AG09309 (cell line): Measurements from ENCODE around the gene MYH8.
A peak's percentile ranks its signal among the peaks of the same experiment; 100 is the strongest.

Experiments
- DNase-seq: peaks from one replicate; pipeline ENCODE4 v3.0.0-alpha.2; 2010; ENCODE audit warnings: low read depth
- H3K4me3 ChIP-seq: 2 replicates; pipeline ENCODE4 v1.5.1; 2011; ENCODE audit warnings: mild to moderate bottlenecking, low read depth, low read length, moderate library complexity; ENCODE audit not compliant: control insufficient read depth
- TF ChIP-seq, protein P1 (sequence below): IDR thresholded peaks from 2 replicates; pipeline ENCODE4 v1.5.1; 2011; ENCODE audit warnings: mild to moderate bottlenecking, low read depth, low read length, inconsistent platforms; ENCODE audit not compliant: insufficient read depth, control insufficient read depth; ENCODE audit errors: missing control alignments

MYH8 gene

DNA sequence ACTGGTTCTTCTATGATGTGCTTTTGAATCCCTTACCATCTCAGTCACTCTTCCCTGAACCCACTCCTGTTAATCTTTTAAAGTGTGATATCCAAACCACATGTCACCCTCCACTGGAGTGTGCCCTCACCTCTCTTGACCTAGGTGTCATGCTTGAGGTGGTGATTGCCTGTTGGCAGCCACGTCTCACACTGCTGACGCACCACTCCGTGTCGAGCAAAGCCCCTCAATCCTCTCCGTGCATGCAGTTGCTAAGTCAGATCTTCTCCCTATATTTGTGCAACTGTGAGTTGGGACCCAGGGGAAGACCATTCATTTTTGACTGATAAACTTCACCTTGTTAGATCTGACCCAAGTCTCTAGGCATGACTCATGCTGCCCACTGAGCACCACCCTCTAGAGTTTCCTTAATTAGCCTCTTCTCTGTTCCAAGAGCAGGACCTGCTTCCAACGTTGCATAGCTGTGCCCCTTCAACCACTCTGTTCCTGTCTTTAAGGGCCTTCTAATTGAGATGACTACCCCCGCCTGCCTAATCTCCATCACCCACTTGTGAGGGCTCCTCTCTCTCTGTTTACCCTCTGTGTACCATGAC, 51.6 kb downstream of the MYH8 start:
- no peak for DNase-seq
- H3K4me3 ChIP-seq: no peak overlapping the region
- TF ChIP-seq, protein P1, sequence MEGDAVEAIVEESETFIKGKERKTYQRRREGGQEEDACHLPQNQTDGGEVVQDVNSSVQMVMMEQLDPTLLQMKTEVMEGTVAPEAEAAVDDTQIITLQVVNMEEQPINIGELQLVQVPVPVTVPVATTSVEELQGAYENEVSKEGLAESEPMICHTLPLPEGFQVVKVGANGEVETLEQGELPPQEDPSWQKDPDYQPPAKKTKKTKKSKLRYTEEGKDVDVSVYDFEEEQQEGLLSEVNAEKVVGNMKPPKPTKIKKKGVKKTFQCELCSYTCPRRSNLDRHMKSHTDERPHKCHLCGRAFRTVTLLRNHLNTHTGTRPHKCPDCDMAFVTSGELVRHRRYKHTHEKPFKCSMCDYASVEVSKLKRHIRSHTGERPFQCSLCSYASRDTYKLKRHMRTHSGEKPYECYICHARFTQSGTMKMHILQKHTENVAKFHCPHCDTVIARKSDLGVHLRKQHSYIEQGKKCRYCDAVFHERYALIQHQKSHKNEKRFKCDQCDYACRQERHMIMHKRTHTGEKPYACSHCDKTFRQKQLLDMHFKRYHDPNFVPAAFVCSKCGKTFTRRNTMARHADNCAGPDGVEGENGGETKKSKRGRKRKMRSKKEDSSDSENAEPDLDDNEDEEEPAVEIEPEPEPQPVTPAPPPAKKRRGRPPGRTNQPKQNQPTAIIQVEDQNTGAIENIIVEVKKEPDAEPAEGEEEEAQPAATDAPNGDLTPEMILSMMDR: no peak

DNA sequence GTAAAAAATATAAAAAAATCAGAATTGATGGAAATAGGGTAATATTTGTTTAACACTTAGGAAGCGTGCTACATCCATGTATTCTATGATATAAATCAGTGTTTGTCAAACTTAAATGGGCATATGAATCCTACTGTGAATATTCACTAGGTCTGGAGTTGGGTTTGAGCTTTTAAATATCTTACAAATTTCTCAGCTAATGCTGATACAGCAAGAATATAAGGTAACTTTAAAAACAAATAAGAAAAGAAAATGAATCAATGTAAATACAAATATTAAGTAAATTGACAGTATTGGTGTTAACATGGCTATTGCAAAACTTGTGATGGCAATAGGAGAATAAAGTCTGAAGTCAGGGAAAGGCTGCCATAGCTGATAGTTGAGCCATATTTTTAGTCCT, 52.5 kb downstream of the MYH8 start:
- TF ChIP-seq, protein P1: no peak
- H3K4me3 ChIP-seq: no peak overlapping the region
- DNase-seq: no peak

DNA sequence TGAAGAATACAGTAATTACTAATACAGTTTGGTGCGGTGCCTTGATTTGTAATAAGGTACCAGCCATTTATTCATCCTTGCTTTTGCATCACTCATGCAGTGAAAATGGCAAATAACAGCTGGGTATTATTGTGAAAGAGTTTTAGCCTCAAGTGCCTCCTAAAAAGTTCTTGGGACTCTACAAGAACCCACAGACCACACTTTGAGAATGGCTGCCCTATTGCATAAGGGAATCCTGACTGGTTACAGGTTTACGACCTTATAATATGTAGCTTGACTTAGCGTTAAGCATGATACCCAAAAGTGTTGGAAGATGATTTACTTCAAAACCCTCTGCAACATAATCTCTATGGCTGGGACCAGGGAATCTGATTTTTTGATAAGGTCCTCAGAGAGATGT, 53.2 kb downstream of the MYH8 start:
- TF ChIP-seq, protein P1: no peak
- no peak overlapping the region for H3K4me3 ChIP-seq
- no peak for DNase-seq

DNA sequence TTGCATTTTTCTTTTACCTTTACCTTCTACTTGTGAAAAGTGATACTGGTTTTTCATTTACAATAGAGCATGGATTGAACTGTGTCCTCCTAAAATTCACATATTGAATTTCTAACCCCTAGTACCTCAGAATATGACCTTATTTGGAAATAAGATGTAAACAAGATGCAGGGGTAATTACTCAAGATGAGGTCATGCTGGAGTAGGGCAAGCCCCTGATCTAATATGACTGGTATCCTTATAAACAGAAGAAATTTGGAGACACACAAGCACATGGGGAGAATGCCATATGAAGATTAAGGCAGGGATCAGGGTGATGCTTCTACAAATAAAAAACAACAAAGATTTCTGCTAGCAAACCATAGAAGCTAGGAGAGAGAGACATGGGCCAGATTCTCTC, 61.2 kb downstream of the MYH8 start:
- no peak for DNase-seq
- TF ChIP-seq, protein P1: no peak
- H3K4me3 ChIP-seq: no peak overlapping the region

DNA sequence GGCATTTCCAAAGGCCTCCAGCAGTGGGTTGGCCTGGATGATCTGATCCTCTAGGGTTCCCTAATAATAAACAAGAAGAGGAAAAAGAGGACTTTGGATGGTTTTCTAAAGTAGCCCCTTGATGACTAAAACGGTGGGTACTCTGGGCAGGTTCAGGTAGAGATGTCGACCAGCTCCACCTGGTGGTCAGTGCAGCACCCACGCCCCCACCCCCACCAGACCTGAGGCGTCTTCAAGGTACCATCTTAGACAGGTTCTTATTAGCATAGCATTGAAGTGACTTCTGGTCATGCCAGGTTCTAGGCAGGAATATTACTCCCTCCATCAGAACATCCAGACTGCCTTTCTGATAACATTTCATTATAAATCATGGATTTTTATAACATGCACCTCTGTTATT, 64.0 kb downstream of the MYH8 start:
- DNase-seq: no peak
- no peak overlapping the region for H3K4me3 ChIP-seq
- TF ChIP-seq, protein P1: peak; percentile 23

DNA sequence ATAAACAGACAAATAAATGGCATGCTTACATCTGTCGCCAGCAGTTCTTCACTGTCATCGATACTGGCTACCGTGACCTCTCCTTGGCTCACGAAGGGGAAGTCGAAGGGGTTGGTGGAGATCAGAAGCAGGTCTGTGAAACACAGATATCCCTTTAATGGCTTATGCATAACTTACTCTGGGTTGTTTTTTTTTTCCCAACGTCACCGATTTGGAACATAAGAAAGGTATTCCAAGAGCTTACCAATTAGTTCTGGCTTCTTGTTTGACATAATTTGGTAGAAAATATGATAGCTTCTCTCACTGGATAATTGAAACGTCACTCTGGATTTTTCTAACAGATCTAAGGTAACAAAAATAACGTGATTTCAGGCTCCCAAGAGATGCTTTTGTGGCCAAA, 67.1 kb downstream of the MYH8 start:
- TF ChIP-seq, protein P1: no peak
- H3K4me3 ChIP-seq: no peak overlapping the region
- DNase-seq: no peak

DNA sequence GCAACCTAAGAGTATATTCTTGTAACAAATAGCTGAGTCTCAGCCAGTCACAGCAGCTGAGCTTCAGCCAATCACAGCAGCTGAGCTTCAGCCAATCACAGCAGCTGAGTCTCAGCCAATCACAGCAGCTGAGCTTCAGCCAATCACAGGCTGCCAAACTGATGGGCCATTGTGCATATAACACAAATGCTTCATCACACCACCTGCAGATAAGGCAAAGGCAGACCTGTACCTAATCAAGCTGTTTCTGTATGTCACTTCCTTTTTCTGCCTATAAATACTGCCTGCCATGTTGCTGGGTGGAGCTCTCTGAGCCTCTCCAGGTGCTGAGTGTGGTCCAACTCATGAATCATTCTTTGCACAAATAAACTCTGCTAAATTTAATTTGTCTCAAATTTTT, 68.9 kb downstream of the MYH8 start:
- no peak for DNase-seq
- H3K4me3 ChIP-seq: no peak overlapping the region
- TF ChIP-seq, protein P1: no peak
